Measurements from ENCODE around the gene M6PR.

DNA sequence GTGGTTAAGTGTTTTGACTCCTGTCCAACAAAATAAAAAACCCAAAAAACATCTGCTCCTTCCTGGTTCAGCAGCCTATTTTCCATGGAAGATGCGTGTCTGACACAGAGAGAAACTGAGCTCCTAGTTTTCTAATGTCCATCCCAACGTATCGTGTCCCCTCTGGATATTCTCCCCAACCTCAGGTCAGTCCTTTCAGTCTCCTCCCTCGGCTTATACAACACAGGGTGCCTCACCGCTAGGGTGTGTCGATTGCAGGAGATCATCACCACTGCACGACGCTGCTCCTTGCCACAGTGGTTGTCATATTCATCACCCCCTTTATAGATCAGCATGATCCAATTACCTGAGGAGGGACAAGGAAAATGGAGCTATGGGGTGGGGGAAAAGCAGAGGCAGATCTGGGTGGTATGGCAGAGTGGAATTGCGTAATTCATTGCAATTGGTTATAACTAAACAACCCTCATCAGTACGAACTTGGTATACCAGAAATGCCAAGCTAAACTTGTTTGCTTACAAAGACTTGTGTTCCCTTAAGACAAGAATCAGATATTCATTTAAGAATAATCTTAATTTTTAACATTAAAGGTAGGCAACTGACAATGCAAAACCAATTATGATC is 5.8 kb downstream of the M6PR start:
- TF ChIP-seq, protein P1, sequence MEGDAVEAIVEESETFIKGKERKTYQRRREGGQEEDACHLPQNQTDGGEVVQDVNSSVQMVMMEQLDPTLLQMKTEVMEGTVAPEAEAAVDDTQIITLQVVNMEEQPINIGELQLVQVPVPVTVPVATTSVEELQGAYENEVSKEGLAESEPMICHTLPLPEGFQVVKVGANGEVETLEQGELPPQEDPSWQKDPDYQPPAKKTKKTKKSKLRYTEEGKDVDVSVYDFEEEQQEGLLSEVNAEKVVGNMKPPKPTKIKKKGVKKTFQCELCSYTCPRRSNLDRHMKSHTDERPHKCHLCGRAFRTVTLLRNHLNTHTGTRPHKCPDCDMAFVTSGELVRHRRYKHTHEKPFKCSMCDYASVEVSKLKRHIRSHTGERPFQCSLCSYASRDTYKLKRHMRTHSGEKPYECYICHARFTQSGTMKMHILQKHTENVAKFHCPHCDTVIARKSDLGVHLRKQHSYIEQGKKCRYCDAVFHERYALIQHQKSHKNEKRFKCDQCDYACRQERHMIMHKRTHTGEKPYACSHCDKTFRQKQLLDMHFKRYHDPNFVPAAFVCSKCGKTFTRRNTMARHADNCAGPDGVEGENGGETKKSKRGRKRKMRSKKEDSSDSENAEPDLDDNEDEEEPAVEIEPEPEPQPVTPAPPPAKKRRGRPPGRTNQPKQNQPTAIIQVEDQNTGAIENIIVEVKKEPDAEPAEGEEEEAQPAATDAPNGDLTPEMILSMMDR (conservative IDR thresholded peaks at IDR 0.05; ENCODE audit: low read depth, low read length), result no peak
- no peak for TF ChIP-seq EZH2 (IDR thresholded peaks at IDR 0.05; ENCODE audit: low read length, unreplicated experiment)
- TF ChIP-seq EZH2phosphoT487 (IDR thresholded peaks at IDR 0.05; ENCODE audit: borderline replicate concordance, low read length), result no peak
